ENCODE data around the gene SLC16A12. TPM values are rescaled to one million over a fixed set of nuclear protein-coding genes. Genes with fewer than 3 reads are reported as not detected.

Gene SLC16A12
- total RNA-seq, 2 experiments from 2014 or later = not detected

DNA sequence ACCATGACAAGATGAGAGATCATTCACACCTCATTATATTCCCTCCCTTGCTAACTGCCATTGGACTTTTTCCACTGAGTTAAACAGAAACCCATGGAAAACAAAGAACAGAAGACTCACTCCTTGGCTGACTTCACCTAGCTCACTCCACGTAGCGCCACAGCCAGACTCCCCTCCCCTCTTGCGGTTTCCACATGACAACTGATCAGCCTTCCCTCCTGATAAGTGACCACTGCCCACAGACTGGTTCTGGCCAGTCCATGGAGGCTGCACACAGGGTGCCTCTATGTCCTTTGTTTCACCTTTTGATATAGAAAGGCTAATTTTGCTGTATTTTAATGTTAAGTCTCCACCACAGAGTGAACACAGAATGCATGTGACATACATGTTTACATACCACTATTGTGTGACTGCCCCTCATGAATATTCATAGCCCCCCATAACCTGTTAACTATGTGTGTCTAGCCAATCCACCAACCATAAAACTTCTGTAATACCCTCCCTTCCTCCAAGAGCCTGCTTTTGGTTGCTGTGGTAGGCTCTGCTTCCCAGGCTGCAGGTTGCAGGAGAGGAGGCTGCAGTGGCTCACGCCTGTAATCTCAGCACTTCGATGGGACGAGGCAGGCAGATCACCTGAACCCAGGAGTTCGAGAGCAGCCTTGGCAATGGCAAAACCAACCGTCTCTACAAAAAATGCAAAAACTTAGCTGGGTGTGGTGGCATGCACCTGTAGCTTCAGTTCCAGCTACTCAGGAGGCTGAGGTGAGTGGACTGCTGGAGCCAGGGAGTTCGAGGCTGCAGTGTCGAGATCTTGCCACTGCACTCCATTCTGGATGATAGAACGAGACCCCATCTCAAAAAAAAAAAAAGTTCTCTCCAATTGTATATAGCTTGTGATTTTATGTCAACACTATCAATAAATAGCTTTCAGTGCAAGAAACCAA, 131.0 kb downstream of the SLC16A12 start:
- peaks cover 2% of the 10 kb centered on the region for H3K36me3 Mint-ChIP-seq (ENCODE audit: low read depth)
- no peak for ATAC-seq
- H3K9me3 Mint-ChIP-seq = no peaks in the 10 kb centered on the region
- ChIA-PET CTCF (interaction anchor here (1.2 to 1.4 kb wide), 2 partner anchors 15 to 35 kb away, joined by 3 read pairs; no protein-coding TSS in a partner anchor), POLR2A (interaction anchor here (1.1 kb wide), 1 partner anchor 19 kb away, joined by 3 read pairs; no protein-coding TSS in a partner anchor)
- intact Hi-C loops (cut with micrococcal nuclease) = no loop called here
- DNase-seq = no peak
- H3K27ac Mint-ChIP-seq = no peak overlapping the region
- no peak overlapping the region for H3K4me3 Mint-ChIP-seq
- H3K27me3 Mint-ChIP-seq = no peaks in the 10 kb centered on the region
- TF ChIP-seq, protein P1, sequence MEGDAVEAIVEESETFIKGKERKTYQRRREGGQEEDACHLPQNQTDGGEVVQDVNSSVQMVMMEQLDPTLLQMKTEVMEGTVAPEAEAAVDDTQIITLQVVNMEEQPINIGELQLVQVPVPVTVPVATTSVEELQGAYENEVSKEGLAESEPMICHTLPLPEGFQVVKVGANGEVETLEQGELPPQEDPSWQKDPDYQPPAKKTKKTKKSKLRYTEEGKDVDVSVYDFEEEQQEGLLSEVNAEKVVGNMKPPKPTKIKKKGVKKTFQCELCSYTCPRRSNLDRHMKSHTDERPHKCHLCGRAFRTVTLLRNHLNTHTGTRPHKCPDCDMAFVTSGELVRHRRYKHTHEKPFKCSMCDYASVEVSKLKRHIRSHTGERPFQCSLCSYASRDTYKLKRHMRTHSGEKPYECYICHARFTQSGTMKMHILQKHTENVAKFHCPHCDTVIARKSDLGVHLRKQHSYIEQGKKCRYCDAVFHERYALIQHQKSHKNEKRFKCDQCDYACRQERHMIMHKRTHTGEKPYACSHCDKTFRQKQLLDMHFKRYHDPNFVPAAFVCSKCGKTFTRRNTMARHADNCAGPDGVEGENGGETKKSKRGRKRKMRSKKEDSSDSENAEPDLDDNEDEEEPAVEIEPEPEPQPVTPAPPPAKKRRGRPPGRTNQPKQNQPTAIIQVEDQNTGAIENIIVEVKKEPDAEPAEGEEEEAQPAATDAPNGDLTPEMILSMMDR (IDR thresholded peaks at IDR 0.05) = no peak
- H3K4me1 Mint-ChIP-seq (ENCODE audit: low read depth) = no peaks in the 10 kb centered on the region

DNA sequence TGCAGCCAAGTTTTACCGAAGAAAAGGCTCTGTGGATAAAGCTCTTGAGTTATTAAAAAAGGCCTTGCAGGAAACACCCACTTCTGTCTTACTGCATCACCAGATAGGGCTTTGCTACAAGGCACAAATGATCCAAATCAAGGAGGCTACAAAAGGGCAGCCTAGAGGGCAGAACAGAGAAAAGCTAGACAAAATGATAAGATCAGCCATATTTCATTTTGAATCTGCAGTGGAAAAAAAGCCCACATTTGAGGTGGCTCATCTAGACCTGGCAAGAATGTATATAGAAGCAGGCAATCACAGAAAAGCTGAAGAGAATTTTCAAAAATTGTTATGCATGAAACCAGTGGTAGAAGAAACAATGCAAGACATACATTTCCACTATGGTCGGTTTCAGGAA, 132.4 kb downstream of the SLC16A12 start:
- no peak overlapping the region for H3K27ac Mint-ChIP-seq
- peaks cover 7% of the 10 kb centered on the region for H3K4me1 Mint-ChIP-seq (ENCODE audit: low read depth)
- intact Hi-C loops (cut with micrococcal nuclease) = no loop called here
- H3K27me3 Mint-ChIP-seq = no peaks in the 10 kb centered on the region
- ATAC-seq (peak; percentile 17), DNase-seq (no peak)
- H3K4me3 Mint-ChIP-seq = no peak overlapping the region
- TF ChIP-seq, protein P1 (IDR thresholded peaks at IDR 0.05) = no peak
- H3K9me3 Mint-ChIP-seq = no peaks in the 10 kb centered on the region
- ChIA-PET CTCF (interaction anchor here (0.9 to 1.9 kb wide), 4 partner anchors 11 to 160 kb away, joined by 3 to 6 read pairs (median 4); partner anchors contain the start of genes IFIT1 and IFIT5), POLR2A (interaction anchor here (1.6 kb wide), 1 partner anchor 10 kb away, joined by 5 read pairs; the partner anchor contains the start of gene IFIT1)
- peaks cover 2% of the 10 kb centered on the region for H3K36me3 Mint-ChIP-seq (ENCODE audit: low read depth)

DNA sequence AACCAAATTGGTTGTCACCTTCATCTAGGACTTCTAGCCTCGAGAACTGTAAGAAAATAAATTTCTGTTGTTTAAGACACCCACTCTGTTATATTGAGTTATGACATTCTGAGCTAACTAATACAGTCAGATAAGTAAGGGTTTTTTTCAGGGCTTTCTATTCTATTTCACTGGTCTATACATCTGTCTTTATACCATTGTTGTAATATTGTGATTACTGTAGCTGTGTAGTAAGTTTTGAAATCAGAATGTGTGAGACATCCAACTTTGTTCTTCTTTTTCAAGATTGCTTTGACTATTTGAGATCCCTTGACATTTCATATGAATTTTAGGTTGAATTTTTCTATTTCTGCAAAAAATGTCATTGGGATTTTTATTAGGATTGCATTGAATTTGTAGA, 135.4 kb downstream of the SLC16A12 start:
- DNase-seq (no peak), ATAC-seq (no peak)
- H3K4me1 Mint-ChIP-seq (ENCODE audit: low read depth) = peaks cover 11% of the 10 kb centered on the region
- no peak overlapping the region for H3K27ac Mint-ChIP-seq
- CTCF ChIA-PET = interaction anchor here (1.3 kb wide), 1 partner anchor 17 kb away, joined by 3 read pairs; no protein-coding TSS in a partner anchor
- no peaks in the 10 kb centered on the region for H3K27me3 Mint-ChIP-seq
- no peak overlapping the region for H3K4me3 Mint-ChIP-seq
- POLR2A ChIA-PET = no interaction called here
- peaks cover 4% of the 10 kb centered on the region for H3K36me3 Mint-ChIP-seq (ENCODE audit: low read depth)
- intact Hi-C loops (cut with micrococcal nuclease) = no loop called here
- TF ChIP-seq, protein P1 (IDR thresholded peaks at IDR 0.05) = no peak
- H3K9me3 Mint-ChIP-seq = peaks cover 3% of the 10 kb centered on the region

DNA sequence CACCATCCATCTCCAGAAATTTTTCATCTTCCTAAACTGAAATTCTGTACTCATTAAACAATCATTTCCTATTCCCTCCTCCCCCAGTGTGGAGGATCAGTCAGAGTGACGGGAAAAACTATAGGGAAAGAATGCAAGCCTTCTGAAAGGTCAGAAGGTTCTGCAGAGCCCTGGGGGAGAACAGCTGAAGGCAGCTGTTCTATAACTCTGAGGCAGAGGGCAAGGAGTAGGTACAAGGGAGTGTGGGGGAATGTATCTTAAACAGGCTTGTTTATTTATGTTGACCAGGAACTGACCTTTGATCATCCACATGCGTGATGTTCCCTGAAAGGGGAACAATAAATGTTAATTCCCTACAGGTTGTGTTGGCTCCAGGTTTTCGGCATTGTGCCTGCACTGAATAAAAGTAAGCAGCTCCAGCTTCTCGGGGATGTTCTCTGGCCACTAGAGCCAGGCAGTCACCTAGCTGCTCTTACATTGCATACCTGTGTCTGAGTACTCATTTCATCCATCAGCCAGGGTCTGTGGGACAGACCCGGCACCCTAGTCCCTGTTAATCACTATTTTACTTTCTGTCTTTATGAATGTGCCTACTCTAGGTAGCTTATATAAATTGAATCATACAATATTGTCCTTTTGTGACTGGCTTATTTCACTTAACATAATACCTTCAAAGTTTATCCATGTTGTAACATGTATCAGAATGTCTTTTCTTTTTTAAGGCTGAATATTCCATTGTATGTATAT, 137.2 kb downstream of the SLC16A12 start:
- POLR2A ChIA-PET = interaction anchor here (0.6 kb wide), 1 partner anchor 501 kb away, joined by 3 read pairs; no protein-coding TSS in a partner anchor
- ATAC-seq = no peak
- peaks cover 14% of the 10 kb centered on the region for H3K4me1 Mint-ChIP-seq (ENCODE audit: low read depth)

More for the DNA sequence above, 137.2 kb downstream of the SLC16A12 start:
- H3K27me3 Mint-ChIP-seq = no peaks in the 10 kb centered on the region
- peaks cover 2% of the 10 kb centered on the region for H3K36me3 Mint-ChIP-seq (ENCODE audit: low read depth)
- H3K27ac Mint-ChIP-seq = no peak overlapping the region
- intact Hi-C loops (cut with micrococcal nuclease) = no loop called here
- CTCF ChIA-PET = no interaction called here
- DNase-seq = no peak
- peaks cover 3% of the 10 kb centered on the region for H3K9me3 Mint-ChIP-seq
- TF ChIP-seq, protein P1 (IDR thresholded peaks at IDR 0.05) = no peak
- H3K4me3 Mint-ChIP-seq = no peak overlapping the region

All from activated CD8-positive, alpha-beta T cell treated with anti-CD3 and anti-CD28 coated beads for 36 hours (primary cell).